Gastroesophageal sphincter (tissue), 4 donors: Measurements from ENCODE around the gene DZIP1. TPM values are rescaled to one million over a fixed set of nuclear protein-coding genes. Genes with fewer than 3 reads are reported as not detected.

Experiments
- ATAC-seq: fragments of 150-250 bp; one replicate; pipeline ENCODE4 v1.9.1; 2016; ENCODE audit warnings: mild to moderate bottlenecking, moderate library complexity
- H3K27ac ChIP-seq, 4 donors: fragments of 200-600 bp; sonication (generic) in 3 of 4; 1 replicate in 3 of 4; 2 replicates in 1 of 4; pipeline ENCODE4 v1.5.1; 2016 to 2019
- H3K27me3 ChIP-seq: fragments of 200-600 bp; sonication (generic); one replicate; pipeline ENCODE4 v1.5.1; 2019
- H3K36me3 ChIP-seq, 2 donors: fragments of 200-600 bp; sonication (generic); one replicate each; pipeline ENCODE4 v1.5.1; 2019; ENCODE audit warnings: control low read depth in 1 of 2
- H3K4me1 ChIP-seq, 3 donors: fragments of 200-600 bp; sonication (generic); 1 replicate in 2 of 3; 2 replicates in 1 of 3; pipeline ENCODE4 v1.5.1; 2016 to 2019; ENCODE audit warnings: control low read depth in 2 of 3
- H3K4me3 ChIP-seq, 2 donors: fragments of 200-600 bp; sonication (generic); one replicate each; pipeline ENCODE4 v1.5.1; 2019; ENCODE audit warnings: mild to moderate bottlenecking in 1 of 2, moderate library complexity in 1 of 2
- H3K9me3 ChIP-seq, 3 donors: fragments of 200-600 bp; sonication (generic); one replicate each; pipeline ENCODE4 v1.5.1; 2017 to 2019; ENCODE audit warnings: control low read depth in 2 of 3
- EP300 ChIP-seq: sonication (generic); formaldehyde crosslinking; IDR thresholded peaks from one replicate; pipeline ENCODE4 v1.6.1; 2017; ENCODE audit warnings: antibody characterized with exemption, mild to moderate bottlenecking
- POLR2A ChIP-seq, 2 donors: fragments of 450-650 bp; IDR thresholded peaks; one replicate each; pipeline ENCODE4 v1.6.1; 2017; ENCODE audit warnings: antibody characterized with exemption in 2 of 2, mild to moderate bottlenecking in 2 of 2, moderate library complexity in 1 of 2
- POLR2AphosphoS5 ChIP-seq: sonication (generic); formaldehyde crosslinking; IDR thresholded peaks from one replicate; pipeline ENCODE4 v1.6.1; 2017; ENCODE audit warnings: antibody characterized with exemption
- WGBS, 2 donors: methylation state at CpG; one replicate each; pipeline ENCODE4 v1.1.5; 2018; ENCODE audit warnings: low coverage in 1 of 2; 5-methylcytosine and 5-hydroxymethylcytosine counted together
- total RNA-seq, 4 donors: library from RNA; depleted of rRNA; stranded (reverse); fragments of >200 nt; gene quantifications; one replicate each; pipeline ENCODE4 v1.1.0, GENCODE V29; 2016
- TF ChIP-seq, protein P1 (sequence below), 4 experiments: fragments of 200-600 bp in 2 of 4; fragments of 450-650 bp in 2 of 4; sonication (generic) in 1 of 4; IDR thresholded peaks; one replicate each; pipeline ENCODE4 v1.5.1; 2017 to 2019; ENCODE audit warnings: antibody characterized with exemption in 4 of 4, mild to moderate bottlenecking in 2 of 4, moderate library complexity in 2 of 4

DZIP1 gene
- total RNA-seq, 4 donors from 2014 or later = 17.7 to 39.1 (median 28.6) TPM

DNA sequence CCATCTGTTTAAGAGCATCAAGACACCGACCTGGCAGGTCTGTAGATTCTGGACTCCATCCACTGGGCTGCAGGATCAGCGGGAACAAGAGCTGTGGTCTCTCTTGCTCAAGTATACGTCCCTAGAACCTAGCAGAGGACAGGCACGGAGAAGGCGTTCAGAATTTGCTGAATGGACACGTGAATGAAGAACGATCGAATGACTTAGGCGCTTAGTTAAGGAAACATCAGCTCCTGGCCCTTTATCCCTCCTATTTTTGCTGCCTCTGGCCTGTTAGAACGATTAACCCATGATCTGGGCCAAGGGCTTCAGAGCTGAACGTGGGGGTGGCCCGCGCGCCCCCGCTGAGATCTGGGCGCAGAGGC is 953 bp downstream of the DZIP1 start:
- TF ChIP-seq POLR2AphosphoS5 (no peak), EP300 (no peak), POLR2A (IDR thresholded peaks at IDR 0.05) (no peak)
- TF ChIP-seq, protein P1, sequence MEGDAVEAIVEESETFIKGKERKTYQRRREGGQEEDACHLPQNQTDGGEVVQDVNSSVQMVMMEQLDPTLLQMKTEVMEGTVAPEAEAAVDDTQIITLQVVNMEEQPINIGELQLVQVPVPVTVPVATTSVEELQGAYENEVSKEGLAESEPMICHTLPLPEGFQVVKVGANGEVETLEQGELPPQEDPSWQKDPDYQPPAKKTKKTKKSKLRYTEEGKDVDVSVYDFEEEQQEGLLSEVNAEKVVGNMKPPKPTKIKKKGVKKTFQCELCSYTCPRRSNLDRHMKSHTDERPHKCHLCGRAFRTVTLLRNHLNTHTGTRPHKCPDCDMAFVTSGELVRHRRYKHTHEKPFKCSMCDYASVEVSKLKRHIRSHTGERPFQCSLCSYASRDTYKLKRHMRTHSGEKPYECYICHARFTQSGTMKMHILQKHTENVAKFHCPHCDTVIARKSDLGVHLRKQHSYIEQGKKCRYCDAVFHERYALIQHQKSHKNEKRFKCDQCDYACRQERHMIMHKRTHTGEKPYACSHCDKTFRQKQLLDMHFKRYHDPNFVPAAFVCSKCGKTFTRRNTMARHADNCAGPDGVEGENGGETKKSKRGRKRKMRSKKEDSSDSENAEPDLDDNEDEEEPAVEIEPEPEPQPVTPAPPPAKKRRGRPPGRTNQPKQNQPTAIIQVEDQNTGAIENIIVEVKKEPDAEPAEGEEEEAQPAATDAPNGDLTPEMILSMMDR (IDR thresholded peaks at IDR 0.05) = no peak
- Histone ChIP-seq H3K4me1 (peaks cover 0 to 40% (median 11%) of the 10 kb centered on the region in 3 donors), H3K36me3 (no peaks in the 10 kb centered on the region), H3K27me3 (peaks cover 24% of the 10 kb centered on the region), H3K4me3 (peak overlapping the region; percentile 37 to 80), H3K9me3 (no peaks in the 10 kb centered on the region), H3K27ac (peak overlapping the region in 3 of 4 donors; percentile 81 to 86 (median 84))
- 0 to 22% methylated on average over 3 to 9 of the region's 16 CpGs for WGBS, 2 donors
- no peak for ATAC-seq

- Histone ChIP-seq H3K27ac (peak overlapping the region in 2 of 4 donors; percentile 84 to 86), H3K27me3 (peaks cover 24% of the 10 kb centered on the region), H3K4me1 (peaks cover 0 to 40% (median 11%) of the 10 kb centered on the region in 3 donors), H3K9me3 (no peaks in the 10 kb centered on the region), H3K4me3 (peak overlapping the region in 1 of 2 donors; percentile 80), H3K36me3 (no peaks in the 10 kb centered on the region)
- WGBS, 2 donors = 47 to 52% methylated on average over 3 of the region's 3 CpGs
- TF ChIP-seq POLR2AphosphoS5 = no peak
- no peak for ATAC-seq
Observed at GRCh38 chr13:95642999-95643398, 1.5 kb downstream of the DZIP1 start.

GRCh38 chr13:95642028-95642621 is 2.4 kb downstream of the DZIP1 start:
- no peak for TF ChIP-seq POLR2AphosphoS5
- H3K36me3 ChIP-seq = no peaks in the 10 kb centered on the region
- no peaks in the 10 kb centered on the region for H3K9me3 ChIP-seq
- peaks cover 24% of the 10 kb centered on the region for H3K27me3 ChIP-seq
- WGBS, 2 donors = 25 to 29% methylated on average over 3 to 4 of the region's 35 CpGs
- H3K4me3 ChIP-seq = peak overlapping the region; percentile 59 to 61
- peak; percentile 61 for ATAC-seq
- H3K4me1 ChIP-seq = peaks cover 0 to 40% (median 11%) of the 10 kb centered on the region in 3 donors
- peak overlapping the region in 2 of 4 donors; percentile 49 to 53 for H3K27ac ChIP-seq

DNA sequence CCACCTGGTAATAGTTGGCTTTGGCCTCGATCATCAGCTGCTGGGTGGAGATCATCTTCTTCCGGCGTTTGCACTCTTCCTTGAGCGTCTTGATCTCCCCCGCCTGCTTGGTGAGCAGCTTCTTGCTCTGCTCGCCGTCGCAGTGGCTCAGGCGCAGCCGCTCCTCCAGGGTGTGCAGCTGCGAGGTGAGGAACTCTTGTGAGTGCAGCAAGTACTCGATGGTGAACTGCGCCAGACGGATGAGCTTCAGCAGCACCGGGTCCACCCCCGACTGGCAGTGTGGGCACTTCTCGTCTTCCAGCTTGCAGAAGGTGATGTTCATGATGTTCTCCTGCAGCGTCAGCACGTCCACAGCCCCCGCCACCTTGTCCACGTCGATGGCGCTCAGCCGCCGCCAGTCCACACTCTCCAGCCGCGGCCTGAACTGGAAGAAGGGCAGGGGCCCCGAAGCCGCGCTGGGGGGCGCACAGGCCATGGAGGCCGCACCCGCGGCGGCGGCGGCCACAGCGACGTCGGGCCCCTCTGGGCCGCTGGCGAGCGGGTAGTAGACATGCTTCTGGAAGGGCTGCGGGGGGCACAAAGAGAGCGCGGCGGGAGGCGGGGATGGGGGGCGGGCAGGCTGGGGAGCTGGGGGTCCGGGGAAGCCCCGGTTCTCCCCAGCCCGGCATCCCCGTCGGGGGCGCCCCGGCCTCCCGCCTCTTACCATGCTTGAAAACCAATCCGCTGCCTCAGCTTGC is 3.0 kb downstream of the DZIP1 start:
- H3K27ac ChIP-seq = peak overlapping the region in 3 of 4 donors; percentile 4 to 53 (median 49)
- no peak for ATAC-seq

GRCh38 chr13:95636853-95637252 is 7.7 kb downstream of the DZIP1 start:
- Histone ChIP-seq H3K9me3 (no peaks in the 10 kb centered on the region), H3K4me1 (peaks cover 0 to 8% (median 0%) of the 10 kb centered on the region in 3 donors), H3K36me3 (peaks cover 0 to 13% of the 10 kb centered on the region in 2 donors), H3K27me3 (peaks cover 6% of the 10 kb centered on the region), H3K4me3 (no peak overlapping the region), H3K27ac (no peak overlapping the region)
- TF ChIP-seq POLR2AphosphoS5 = no peak
- no peak for ATAC-seq

More for the DNA sequence above, 3.0 kb downstream of the DZIP1 start:
- Histone ChIP-seq H3K36me3 (no peaks in the 10 kb centered on the region), H3K27me3 (peaks cover 24% of the 10 kb centered on the region), H3K4me1 (peaks cover 0 to 40% (median 11%) of the 10 kb centered on the region in 3 donors), H3K9me3 (no peaks in the 10 kb centered on the region), H3K4me3 (peak overlapping the region; percentile 59 to 61)
- WGBS, 2 donors = 35 to 72% methylated on average over 3 to 5 of the region's 58 CpGs
- TF ChIP-seq, protein P1 (IDR thresholded peaks at IDR 0.05) = no peak
- TF ChIP-seq POLR2AphosphoS5 = no peak
- no peak for TF ChIP-seq POLR2A (IDR thresholded peaks at IDR 0.05)
- no peak for TF ChIP-seq EP300

GRCh38 chr13:95630593-95630992 is 13.9 kb downstream of the DZIP1 start:
- H3K27me3 ChIP-seq = no peaks in the 10 kb centered on the region
- H3K4me1 ChIP-seq = no peaks in the 10 kb centered on the region
- H3K36me3 ChIP-seq = peaks cover 0 to 67% of the 10 kb centered on the region in 2 donors
- peaks cover 0 to 9% (median 0%) of the 10 kb centered on the region in 3 donors for H3K9me3 ChIP-seq
- H3K4me3 ChIP-seq = no peak overlapping the region
- WGBS, 2 donors = 77 to 79% methylated on average over 3 of the region's 3 CpGs
- H3K27ac ChIP-seq = no peak overlapping the region
- no peak for TF ChIP-seq POLR2A (IDR thresholded peaks at IDR 0.05)
- TF ChIP-seq EP300 = no peak
- ATAC-seq = no peak

DNA sequence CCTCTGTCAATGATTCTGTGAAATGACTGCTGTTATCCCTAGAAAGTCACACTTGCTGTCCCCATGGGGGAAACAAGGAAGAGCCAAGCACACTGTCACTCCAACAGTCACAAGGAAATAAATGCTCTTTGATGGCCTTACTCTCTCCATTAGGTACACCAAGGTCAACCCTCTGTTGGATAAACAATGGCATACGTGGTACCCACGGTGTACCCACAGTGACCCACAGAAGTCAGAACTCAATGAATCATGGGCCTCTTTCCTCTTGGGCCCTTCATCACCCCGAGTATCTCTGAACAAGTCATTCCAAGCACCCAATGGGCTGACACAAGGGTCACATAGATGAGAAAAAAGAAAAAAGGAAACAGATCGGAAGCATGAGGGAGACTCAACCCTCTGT is 15.4 kb downstream of the DZIP1 start:
- H3K36me3 ChIP-seq = peaks cover 0 to 76% of the 10 kb centered on the region in 2 donors
- no peak for ATAC-seq
- no peak overlapping the region for H3K27ac ChIP-seq
- TF ChIP-seq POLR2AphosphoS5 (no peak), EP300 (no peak), POLR2A (IDR thresholded peaks at IDR 0.05) (no peak)
- TF ChIP-seq, protein P1 (IDR thresholded peaks at IDR 0.05) = no peak
- H3K27me3 ChIP-seq = no peaks in the 10 kb centered on the region
- no peaks in the 10 kb centered on the region for H3K4me1 ChIP-seq
- WGBS, 2 donors = 37 to 72% methylated on average over 3 to 4 of the region's 4 CpGs
- no peak overlapping the region for H3K4me3 ChIP-seq
- H3K9me3 ChIP-seq = peaks cover 0 to 9% (median 0%) of the 10 kb centered on the region in 3 donors
